ENCODE results near the gene SECISBP2L. TPM values are rescaled to one million over a fixed set of nuclear protein-coding genes. Genes with fewer than 3 reads are reported as not detected.

The SECISBP2L gene
- total and polyA plus RNA-seq, 9 of the 15 experiments (the other 6 are each of a cell fraction or from before 2014, with no cell fraction given), result 0.55 to 14.1 (median 10.4) TPM

GRCh38 chr15:49042165-49042564 lies 4.1 kb downstream of the SECISBP2L start:
- Histone ChIP-seq H3K4me1 (replicated peaks in 1 of 2; ENCODE audit: control insufficient read depth in 2 of 2, insufficient read depth in 2 of 2, low read length in 2 of 2) (peaks cover 6 to 8% of the 10 kb centered on the region in 2 experiments; a peak in 4 of 5 replicates), H3K9ac (ENCODE audit: insufficient read depth in 1 of 2, low read depth in 2 of 2, low read length in 2 of 2) (no peak overlapping the region), H3K36me3 (ENCODE audit: control insufficient read depth, insufficient read depth, low read length) (0 out of 3 replicates have a peak, but pooled peaks cover 3% of the 10 kb centered on the region), H3K79me2 (ENCODE audit: control insufficient read depth, insufficient read depth, low read length) (peaks cover 59% of the 10 kb centered on the region), H3K4me3 (no peak overlapping the region), H3K4me2 (ENCODE audit: insufficient read depth, low read length) (no peak overlapping the region), H3K27me3 (ENCODE audit: control insufficient read depth in 2 of 2, insufficient read depth in 2 of 2, low read length in 2 of 2) (no peaks in the 10 kb centered on the region), H4K20me1 (replicated peaks; ENCODE audit: control insufficient read depth, insufficient read depth, low read length) (0 out of 2 replicates have a peak, but pooled peaks cover 4% of the 10 kb centered on the region), H2AFZ (ENCODE audit: low read depth, low read length) (no peak overlapping the region), H3K9me3 (replicated peaks; ENCODE audit: control insufficient read depth, insufficient read depth, low read depth, low read length) (no peaks in the 10 kb centered on the region), H3K27ac (ENCODE audit: extremely low read depth, low read depth, low read length) (no peak overlapping the region), H3K9me1 (ENCODE audit: control insufficient read depth, insufficient read depth, low read length) (no peaks in the 10 kb centered on the region)
- intact Hi-C loops (cut with micrococcal nuclease) (no loop called here), in situ Hi-C loops (cut with MboI) (no loop called here)
- ChIA-PET CTCF (ENCODE audit: low intra/inter-chr PET ratio) (interaction anchor here (0.6 kb wide), 1 partner anchor 13 kb away, joined by 3 read pairs; no protein-coding TSS in a partner anchor), POLR2A (no interaction called here)
- TF ChIP-seq TCF7 (IDR thresholded peaks at IDR 0.05; ENCODE audit: borderline replicate concordance) (no peak), ZNF121 (CRISPR knock-in tag; conservative IDR thresholded peaks at IDR 0.05) (0 out of 2 replicates have a peak, but pooled peaks have one; percentile 15), BCLAF1 (IDR thresholded peaks at IDR 0.05; ENCODE audit: borderline replicate concordance in 1 of 2, control insufficient read depth in 1 of 2, low read depth in 2 of 2, low read length in 1 of 2) (no peak), CBFA2T2 (conservative IDR thresholded peaks at IDR 0.05) (no peak), ZNF644 (tag; IDR thresholded peaks at IDR 0.05; ENCODE audit: low read depth) (no peak), BCOR (IDR thresholded peaks at IDR 0.05) (0 out of 2 replicates have a peak, but pooled peaks have one; percentile 21), SMAD4 (CRISPR knock-in tag; conservative IDR thresholded peaks at IDR 0.05) (no peak)
- DNase-seq (ENCODE audit: extremely low read depth in 1 of 4, low spot score in 3 of 4) (no peak), FAIRE-seq (no peak), ATAC-seq (no peak)
- no TSS peak for BruUV-seq (replicated peaks)
